OCI-LY1 (cell line): Measurements from ENCODE around the gene PDE1C.

Experiments used
- CTCF ChIP-seq: fragments of 200-600 bp; sonication (generic), shearing (Covaris generic); IDR thresholded peaks from 2 replicates; pipeline ENCODE4 v1.5.1; 2017; ENCODE audit warnings: mild to moderate bottlenecking, antibody characterized with exemption, low read length, moderate library complexity, mixed read lengths
- EZH2 ChIP-seq: fragments of 200-600 bp; sonication (generic), shearing (Covaris generic); IDR thresholded peaks from 2 replicates; pipeline ENCODE4 v1.8.0; 2017; ENCODE audit warnings: borderline replicate concordance, mixed run types, mild to moderate bottlenecking, antibody characterized with exemption, low read length, moderate library complexity, mixed read lengths

DNA sequence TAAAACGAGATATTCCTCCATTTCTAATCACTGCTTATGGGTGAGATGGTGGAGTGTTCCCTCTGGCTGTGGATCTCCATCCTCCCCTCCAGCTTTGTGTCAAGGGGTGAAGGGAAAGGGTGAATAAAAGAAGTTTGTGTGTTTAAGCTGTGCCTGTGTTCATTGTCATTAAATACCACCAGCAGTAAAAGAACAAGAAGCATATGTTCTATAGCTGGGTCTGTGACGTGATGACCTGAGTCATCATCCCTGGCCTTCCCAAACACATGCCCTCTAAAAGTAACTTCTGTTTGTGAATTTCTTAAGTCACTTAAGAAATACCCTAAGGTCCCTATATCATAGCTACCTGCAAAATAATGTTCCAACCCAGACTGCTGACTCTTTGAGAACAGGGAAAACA, 278.3 kb downstream of the PDE1C start:
- TF ChIP-seq CTCF (no peak), EZH2 (no peak)
